Measurements from ENCODE around the gene ATP8B4. TPM values are rescaled to one million over a fixed set of nuclear protein-coding genes. Genes with fewer than 3 reads are reported as not detected.

The ATP8B4 gene
- polyA plus RNA-seq, 3 donors, result 6.1 to 9.6 (median 6.8) TPM

DNA sequence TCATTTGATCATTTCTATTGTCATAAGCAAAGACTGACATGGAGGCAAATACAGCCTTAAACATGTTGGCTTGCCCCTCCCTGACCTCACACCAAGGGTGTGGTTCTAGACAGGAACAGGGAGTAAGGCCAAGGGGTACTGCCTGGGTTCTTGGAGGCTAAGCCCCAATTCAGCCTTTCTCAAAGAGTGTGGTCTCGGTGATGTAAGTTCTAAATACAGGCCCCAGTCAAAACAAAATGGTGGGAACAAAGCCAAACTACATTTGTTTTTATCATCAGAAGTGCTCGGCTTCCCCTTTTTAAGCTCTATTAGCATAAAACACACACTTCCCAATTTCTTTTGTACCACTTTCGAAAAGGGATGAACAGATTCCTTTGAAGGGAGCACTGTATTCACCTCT is 129.5 kb downstream of the ATP8B4 start:
- Histone ChIP-seq H3K4me3 (replicated peaks in 1 of 3; ENCODE audit: low read depth in 2 of 3, low read length in 3 of 3) (peak overlapping the region in 1 of 3 experiments; percentile 9), H3K9me3 (replicated peaks in 1 of 2; ENCODE audit: control insufficient read depth in 1 of 2, insufficient read depth in 1 of 2, low read length in 2 of 2) (no peaks in the 10 kb centered on the region), H3K4me2 (replicated peaks; ENCODE audit: extremely low read depth, low read length, poor library complexity, severe bottlenecking) (no peak overlapping the region), H3K27ac (ENCODE audit: low read depth in 1 of 2, low read length in 2 of 2) (peak overlapping the region; percentile 60 to 87), H2AFZ (ENCODE audit: insufficient read depth, low read depth, low read length, poor library complexity, severe bottlenecking) (peak overlapping the region; percentile 74), H3K4me1 (ENCODE audit: control insufficient read depth in 1 of 2, insufficient read depth in 2 of 2, low read length in 2 of 2) (peaks cover 26 to 28% of the 10 kb centered on the region in 2 donors), H4K20me1 (ENCODE audit: insufficient read depth, low read length) (no peaks in the 10 kb centered on the region), H3K9ac (ENCODE audit: insufficient read depth, low read length, poor library complexity, severe bottlenecking) (no peak overlapping the region), H3K27me3 (ENCODE audit: control insufficient read depth in 2 of 2, insufficient read depth in 2 of 2, low read length in 2 of 2) (no peaks in the 10 kb centered on the region), H3K36me3 (replicated peaks in 1 of 2; ENCODE audit: control insufficient read depth in 1 of 2, insufficient read depth in 2 of 2, low read length in 2 of 2) (peaks cover 19 to 60% of the 10 kb centered on the region in 2 donors), H3K79me2 (ENCODE audit: insufficient read depth, low read length) (peaks cover 9% of the 10 kb centered on the region)
- Mint-ChIP-seq H3K4me1 (peaks cover 32% of the 10 kb centered on the region), H3K4me3 (no peak overlapping the region), H3K36me3 (peaks cover 29 to 44% of the 10 kb centered on the region in 2 donors), H3K27ac (peak overlapping the region; percentile 73 to 93 (median 91)), H3K27me3 (ENCODE audit: low read depth in 3 of 3) (no peaks in the 10 kb centered on the region), H3K9me3 (peaks cover 0 to 2% (median 0%) of the 10 kb centered on the region in 7 donors)
- DNase-seq, result peak; percentile 19 to 52 (median 40)
- WGBS (ENCODE audit: insufficient coverage), result 0% methylated on average over 1 of the region's 3 CpGs
- TF ChIP-seq, protein P1, sequence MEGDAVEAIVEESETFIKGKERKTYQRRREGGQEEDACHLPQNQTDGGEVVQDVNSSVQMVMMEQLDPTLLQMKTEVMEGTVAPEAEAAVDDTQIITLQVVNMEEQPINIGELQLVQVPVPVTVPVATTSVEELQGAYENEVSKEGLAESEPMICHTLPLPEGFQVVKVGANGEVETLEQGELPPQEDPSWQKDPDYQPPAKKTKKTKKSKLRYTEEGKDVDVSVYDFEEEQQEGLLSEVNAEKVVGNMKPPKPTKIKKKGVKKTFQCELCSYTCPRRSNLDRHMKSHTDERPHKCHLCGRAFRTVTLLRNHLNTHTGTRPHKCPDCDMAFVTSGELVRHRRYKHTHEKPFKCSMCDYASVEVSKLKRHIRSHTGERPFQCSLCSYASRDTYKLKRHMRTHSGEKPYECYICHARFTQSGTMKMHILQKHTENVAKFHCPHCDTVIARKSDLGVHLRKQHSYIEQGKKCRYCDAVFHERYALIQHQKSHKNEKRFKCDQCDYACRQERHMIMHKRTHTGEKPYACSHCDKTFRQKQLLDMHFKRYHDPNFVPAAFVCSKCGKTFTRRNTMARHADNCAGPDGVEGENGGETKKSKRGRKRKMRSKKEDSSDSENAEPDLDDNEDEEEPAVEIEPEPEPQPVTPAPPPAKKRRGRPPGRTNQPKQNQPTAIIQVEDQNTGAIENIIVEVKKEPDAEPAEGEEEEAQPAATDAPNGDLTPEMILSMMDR (IDR thresholded peaks at IDR 0.05), result no peak
- intact Hi-C loops (cut with micrococcal nuclease), result no loop called here

DNA sequence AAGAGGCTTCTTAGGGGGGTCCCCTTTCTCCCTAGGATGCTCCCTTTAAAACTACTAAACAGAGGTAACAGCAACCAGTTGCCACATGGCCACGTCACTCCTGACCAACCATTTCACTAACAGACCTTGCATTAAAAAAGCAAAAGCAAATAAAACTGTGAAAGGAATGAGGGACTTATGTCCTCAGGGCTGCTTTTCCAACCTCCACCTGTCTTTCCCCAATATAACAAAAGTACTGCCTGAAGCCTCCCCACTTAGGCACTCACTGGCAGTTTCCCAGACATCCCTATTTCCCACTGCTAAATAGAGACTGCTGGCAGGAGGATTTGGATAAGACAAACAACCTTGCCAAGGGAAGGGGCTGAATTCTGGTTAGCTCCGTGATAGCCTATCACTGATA is 130.3 kb downstream of the ATP8B4 start:
- no peak overlapping the region for H3K4me3 Mint-ChIP-seq
- H3K9me3 Mint-ChIP-seq, result peaks cover 0 to 2% (median 0%) of the 10 kb centered on the region in 7 donors
- peaks cover 32 to 45% of the 10 kb centered on the region in 2 donors for H3K36me3 Mint-ChIP-seq
- Histone ChIP-seq H3K36me3 (replicated peaks in 1 of 2; ENCODE audit: control insufficient read depth in 1 of 2, insufficient read depth in 2 of 2, low read length in 2 of 2) (peaks cover 21 to 58% of the 10 kb centered on the region in 2 donors), H2AFZ (ENCODE audit: insufficient read depth, low read depth, low read length, poor library complexity, severe bottlenecking) (no peak overlapping the region), H3K27me3 (ENCODE audit: control insufficient read depth in 2 of 2, insufficient read depth in 2 of 2, low read length in 2 of 2) (no peaks in the 10 kb centered on the region), H3K27ac (ENCODE audit: low read depth in 1 of 2, low read length in 2 of 2) (peak overlapping the region in 1 of 2 donors; percentile 87), H3K79me2 (ENCODE audit: insufficient read depth, low read length) (peaks cover 10% of the 10 kb centered on the region), H4K20me1 (ENCODE audit: insufficient read depth, low read length) (no peaks in the 10 kb centered on the region), H3K9me3 (replicated peaks in 1 of 2; ENCODE audit: control insufficient read depth in 1 of 2, insufficient read depth in 1 of 2, low read length in 2 of 2) (no peaks in the 10 kb centered on the region), H3K4me2 (replicated peaks; ENCODE audit: extremely low read depth, low read length, poor library complexity, severe bottlenecking) (no peak overlapping the region), H3K4me1 (ENCODE audit: control insufficient read depth in 1 of 2, insufficient read depth in 2 of 2, low read length in 2 of 2) (peaks cover 26 to 28% of the 10 kb centered on the region in 2 donors), H3K9ac (ENCODE audit: insufficient read depth, low read length, poor library complexity, severe bottlenecking) (no peak overlapping the region), H3K4me3 (replicated peaks in 1 of 3; ENCODE audit: low read depth in 2 of 3, low read length in 3 of 3) (no peak overlapping the region)
- no peak for DNase-seq
- H3K27me3 Mint-ChIP-seq (ENCODE audit: low read depth in 3 of 3), result no peaks in the 10 kb centered on the region
- H3K4me1 Mint-ChIP-seq, result peaks cover 32% of the 10 kb centered on the region
- WGBS (ENCODE audit: insufficient coverage), result no CpG with 5 or more reads among the region's 2 CpGs
- peak overlapping the region in 3 of 7 donors; percentile 73 to 93 (median 89) for H3K27ac Mint-ChIP-seq
- TF ChIP-seq, protein P1 (IDR thresholded peaks at IDR 0.05), result no peak
- intact Hi-C loops (cut with micrococcal nuclease), result no loop called here

Measured in CD14-positive monocyte (primary cell).